Inferior parietal cortex (tissue), 1 donor: ENCODE data around the gene PLA2R1.
"Not testable (repeated sequence)": the region's sequence is repeated elsewhere in the genome, so short reads cannot be mapped to it uniquely, and the experiment has no call there.

Experiments
- DNase-seq: peaks from one replicate; pipeline ENCODE4 v3.0.0-alpha.2; 2016; ENCODE audit errors: extremely low spot score

Gene PLA2R1

GRCh38 chr2:160063879-160064612, 1.6 kb upstream of the PLA2R1 start:
- no peak for DNase-seq

- DNase-seq, result no peak
These were observed 856 bp upstream of the PLA2R1 start for GRCh38 chr2:160063271-160063670.

DNA sequence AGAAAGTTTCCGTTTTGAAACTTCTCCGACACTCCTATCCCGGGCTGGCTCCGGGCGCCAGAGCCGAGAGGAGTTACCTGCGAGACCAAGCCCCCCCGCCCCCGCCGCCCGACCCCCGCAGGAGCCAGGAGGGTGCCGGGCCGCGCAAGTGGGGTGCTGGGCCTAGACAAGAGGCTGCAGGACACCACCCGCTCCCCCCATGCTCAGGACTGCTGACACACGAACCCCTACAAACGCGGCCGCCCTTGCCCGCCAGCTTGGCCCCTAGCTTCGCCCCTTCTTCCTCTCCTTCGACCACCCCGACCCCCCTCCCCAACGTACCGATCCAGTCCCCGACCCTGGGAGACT, 497 bp downstream of the PLA2R1 start:
- DNase-seq, result no peak

DNA sequence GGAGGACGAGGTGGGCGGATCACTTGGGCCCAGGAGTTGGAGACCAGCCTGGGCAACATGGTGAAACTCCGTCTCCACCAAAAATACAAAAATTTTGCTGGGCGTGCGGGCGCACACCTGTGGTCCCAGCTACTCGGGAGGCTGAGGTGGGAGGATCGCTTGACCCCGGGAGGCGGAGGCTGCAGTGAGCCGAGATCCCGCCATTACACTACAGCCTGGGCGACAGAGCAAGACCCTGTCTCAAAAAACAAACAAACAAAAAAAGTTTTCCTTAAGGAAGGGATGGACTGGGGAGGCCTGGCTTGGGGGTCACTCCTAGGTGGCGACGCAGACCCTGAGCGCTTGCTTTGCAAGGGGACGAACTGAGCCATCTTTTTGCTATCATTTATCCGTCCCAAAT, 882 bp downstream of the PLA2R1 start:
- DNase-seq, result no peak

GRCh38 chr2:160060297-160060696, 2.1 kb downstream of the PLA2R1 start:
- DNase-seq, result no peak

DNA sequence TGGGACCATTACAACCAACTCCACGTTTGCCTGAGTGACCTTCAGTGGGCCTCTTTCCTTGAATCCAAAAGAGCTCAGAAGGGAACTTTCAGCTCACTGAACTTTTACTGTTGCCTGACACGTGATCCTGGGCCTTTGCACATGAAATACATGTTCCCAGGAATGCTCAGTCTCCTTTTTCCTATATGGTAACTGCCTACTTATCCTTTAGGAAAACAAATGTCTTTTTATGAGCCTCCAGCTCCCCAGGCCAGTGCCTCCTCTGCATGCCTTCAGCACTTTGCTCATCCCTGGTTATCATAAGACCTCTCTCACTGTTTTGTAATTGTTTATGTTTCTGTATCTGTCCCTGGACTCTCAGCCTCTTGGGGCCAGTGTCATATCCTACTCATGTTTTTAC, 5.1 kb downstream of the PLA2R1 start:
- DNase-seq, result no peak

DNA sequence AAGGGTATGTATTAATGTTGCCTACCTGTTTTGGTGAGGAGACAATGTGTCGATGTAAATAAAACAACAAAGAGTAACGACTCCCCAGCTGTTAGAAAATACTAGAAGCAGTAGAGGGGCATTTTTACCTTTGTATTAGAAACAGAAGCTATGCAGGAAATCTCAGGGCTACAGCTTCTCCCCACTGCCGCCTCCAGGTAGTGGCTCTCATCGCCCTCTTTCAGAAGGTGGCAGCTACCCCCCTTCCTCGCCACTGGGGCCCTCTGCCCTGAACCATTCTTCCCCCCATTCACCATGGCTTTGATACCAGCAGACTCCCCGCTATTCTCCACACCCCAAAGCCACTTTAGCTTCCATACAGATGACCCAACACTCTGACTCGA, 6.7 kb downstream of the PLA2R1 start:
- DNase-seq, result no peak

DNA sequence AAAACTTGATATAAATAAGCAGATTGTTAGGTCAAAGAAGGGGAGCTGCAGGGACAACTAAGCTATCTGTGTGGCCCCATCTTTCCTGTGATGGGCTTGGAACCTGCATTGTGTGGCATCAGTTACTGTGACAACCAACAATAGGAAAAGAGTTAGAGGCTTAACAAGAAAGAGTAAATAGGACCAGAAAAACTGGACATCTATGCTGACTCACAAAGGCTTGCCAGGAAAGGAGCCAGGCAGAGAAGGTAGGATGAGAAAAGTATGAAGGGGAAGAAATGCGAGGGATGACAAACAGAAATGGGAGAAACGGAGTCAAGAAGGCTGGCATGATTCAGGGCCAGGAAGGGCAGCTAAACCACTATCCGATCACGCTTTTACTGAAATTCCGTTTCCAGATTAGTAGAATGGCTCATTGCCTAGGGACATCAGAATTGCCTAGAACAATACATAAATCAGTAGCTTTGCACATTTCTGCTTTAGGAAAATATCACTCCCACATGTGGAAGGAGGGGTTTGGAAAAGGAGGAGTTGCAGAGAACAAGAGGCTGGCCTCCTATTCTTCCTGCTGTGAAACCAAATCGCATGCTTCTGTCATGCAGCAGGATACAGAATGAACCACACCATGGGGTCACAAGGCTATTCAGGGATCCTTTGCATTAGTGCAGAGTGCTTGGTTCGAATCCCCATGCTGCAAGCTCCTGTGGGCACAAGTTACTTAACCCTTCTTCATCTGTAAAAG, 7.3 kb downstream of the PLA2R1 start:
- no peak for DNase-seq

GRCh38 chr2:160053946-160054345, 8.5 kb downstream of the PLA2R1 start:
- DNase-seq, result no peak

GRCh38 chr2:160052531-160052930, 9.9 kb downstream of the PLA2R1 start:
- no peak for DNase-seq

DNA sequence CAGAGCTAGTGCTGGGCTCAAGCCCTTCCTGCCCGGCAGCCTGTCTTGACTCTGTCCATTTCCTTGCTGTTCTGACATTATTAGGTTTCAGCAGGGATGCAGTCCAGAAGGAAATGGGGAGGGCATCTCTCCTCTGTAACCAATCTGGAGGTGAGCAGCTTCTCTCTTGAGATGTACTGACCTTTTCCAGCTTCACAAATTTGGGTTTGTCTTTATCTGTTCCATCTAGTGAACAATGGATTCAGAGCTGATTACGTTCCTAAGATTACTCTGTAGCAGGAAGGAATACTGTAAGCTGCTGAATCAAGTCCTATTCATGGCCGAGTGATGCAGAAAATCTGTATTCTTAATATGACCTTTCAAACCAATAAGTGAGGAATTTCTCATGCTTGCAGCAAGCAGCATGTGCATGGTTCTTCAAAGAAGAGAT, 11.0 kb downstream of the PLA2R1 start:
- no peak for DNase-seq

DNA sequence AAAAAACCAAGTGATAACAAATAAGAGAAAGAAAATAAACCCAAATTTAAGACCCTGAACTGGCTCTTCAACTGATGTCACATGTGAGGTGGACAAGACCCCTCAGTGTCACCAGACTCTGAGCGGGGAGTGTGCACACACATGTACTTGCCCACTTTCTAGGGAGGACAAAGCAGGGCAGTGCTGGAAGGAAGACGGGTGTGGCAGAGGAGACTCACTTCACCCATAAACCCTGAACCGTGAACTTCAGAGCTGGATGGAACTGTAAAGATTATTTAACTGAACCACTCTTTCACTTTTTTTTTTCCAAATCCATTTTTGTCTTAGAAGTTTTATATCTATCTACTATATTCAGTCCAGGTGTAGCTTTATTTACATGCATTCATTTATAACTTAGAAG, 12.3 kb downstream of the PLA2R1 start:
- DNase-seq, result no peak

DNA sequence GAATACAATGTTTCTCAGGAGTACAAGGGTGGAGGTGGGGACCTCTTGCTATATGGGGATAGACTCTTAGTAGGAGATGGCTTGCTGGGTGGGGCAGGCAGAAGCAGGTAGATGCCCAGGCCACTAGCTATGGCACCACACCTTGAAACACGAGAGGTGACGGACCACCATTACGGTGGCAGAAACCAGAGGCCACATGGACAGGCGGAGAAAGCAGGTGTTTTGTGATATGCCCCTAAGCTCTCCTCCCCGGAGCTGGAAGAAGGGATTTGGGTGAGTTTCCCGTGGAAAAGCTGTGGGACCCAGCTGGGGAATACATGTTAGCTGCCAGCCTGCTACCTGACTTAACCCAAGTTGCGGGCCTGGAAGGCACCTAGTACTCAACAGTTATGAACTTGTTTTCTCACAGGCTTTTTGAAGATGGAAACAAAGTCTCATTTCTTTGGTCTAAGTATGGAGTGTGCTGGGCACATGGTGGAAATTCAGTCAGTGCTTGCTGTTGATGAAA, 16.7 kb downstream of the PLA2R1 start:
- DNase-seq, result no peak

DNA sequence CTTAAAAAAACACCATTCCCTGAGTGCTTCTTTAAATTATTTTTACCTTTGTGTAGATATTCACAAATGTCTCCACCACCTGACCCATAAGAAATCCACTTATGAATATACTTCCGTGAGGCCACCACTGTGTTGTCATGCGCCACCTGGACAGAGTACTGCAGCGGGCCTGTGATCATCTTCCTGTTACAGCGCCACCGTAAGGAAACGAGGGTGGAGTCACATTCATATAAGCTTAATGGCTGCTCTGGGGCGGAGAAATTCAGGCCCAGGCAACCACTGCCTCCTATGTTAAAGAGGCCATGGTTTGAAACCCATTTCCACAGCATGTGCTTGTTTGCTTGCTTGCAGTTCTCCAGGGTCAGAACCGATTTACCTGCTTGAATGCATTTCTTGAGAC, 17.7 kb downstream of the PLA2R1 start:
- no peak for DNase-seq

DNA sequence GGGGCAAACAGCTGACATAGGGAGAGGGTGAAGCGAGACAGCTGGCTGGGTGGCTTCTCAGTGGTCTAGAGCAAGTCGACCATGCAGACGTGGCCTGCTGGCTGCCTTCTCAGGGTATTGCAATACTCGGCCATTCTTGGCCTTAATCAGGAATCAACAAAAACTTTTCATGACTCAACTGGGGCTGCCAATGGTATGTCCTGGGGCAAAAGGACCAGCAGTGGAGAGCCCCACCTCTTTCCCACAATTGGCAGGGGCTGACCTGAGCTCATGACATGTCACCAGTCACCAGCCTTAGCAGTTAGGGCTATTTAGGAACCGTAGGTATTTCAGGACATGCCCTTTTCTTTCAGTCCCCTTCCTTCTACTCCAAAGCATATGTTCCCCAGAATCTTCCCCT, 19.1 kb downstream of the PLA2R1 start:
- no peak for DNase-seq

DNA sequence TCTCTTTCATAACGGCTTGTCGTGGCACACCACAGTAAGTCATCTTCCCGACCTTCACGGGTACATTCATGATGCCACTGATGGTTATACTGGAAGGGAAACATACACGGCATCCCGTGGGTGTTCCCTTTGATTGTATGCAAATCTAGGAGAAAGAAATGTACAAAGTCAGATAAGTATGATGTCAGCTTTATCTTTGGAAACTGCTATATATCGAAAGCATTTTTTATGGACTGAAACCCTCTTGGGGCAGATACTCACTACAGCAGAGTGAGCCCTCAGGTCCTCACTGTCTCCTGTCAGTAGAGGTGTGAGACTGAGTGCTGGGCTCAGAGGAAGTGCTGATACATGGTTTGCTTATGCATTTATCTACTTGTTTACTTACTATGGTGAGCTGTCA, 20.4 kb downstream of the PLA2R1 start:
- DNase-seq, result no peak

GRCh38 chr2:160041091-160041490, 21.3 kb downstream of the PLA2R1 start:
- DNase-seq, result no peak

DNA sequence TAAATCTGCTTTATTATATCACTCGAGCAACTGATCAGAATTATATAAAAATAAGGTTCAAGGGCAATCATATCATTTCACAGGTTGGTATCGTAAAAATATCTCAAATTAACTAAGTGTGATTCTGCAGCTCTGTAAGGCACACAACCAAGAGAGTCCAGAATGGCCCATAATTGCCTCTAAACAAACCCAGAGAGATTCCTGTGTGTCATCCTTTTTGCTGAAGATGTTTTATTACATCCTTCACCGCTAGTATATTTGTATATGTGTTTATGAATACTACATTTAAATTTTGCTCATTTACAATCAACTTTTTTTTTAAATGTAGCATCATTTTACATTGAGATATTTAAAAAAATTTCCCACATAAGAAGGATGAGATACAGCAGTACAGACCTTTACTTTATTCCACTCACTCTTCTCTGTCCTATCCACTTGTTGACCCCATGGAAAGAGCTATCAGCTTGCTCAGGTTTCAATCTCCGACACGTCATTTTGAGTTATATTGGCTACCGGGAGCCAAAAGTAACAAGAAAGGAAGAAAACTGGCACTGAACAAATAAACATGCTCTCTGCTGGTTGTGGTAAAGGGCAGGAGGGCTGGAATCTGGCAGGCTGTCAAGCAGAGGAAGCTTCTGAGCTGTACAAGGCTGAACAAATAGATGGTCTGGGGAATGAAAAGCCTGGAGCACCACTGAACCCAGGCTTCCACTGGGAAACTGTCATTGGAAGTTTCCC, 23.1 kb downstream of the PLA2R1 start:
- DNase-seq, result no peak

DNA sequence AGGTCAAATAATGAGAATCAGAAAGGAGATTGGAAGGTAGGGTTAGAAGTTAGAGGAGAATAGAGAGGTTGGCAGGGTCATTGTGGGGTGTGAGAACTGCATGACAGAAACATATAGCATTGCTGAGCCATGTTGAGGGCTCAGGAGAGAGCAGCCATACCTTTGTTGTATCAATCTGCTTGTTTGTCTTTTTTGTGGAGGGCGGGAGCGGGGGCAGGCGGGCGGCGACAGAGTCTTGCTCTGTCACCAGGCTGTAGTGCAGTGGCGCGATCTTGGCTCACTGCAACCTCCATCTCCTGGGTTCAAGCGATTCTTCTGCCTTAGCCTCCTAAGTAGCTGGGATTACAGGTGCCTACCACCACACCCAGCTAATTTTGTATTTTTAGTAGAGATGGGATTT, 23.8 kb downstream of the PLA2R1 start:
- not testable (repeated sequence) for DNase-seq

DNA sequence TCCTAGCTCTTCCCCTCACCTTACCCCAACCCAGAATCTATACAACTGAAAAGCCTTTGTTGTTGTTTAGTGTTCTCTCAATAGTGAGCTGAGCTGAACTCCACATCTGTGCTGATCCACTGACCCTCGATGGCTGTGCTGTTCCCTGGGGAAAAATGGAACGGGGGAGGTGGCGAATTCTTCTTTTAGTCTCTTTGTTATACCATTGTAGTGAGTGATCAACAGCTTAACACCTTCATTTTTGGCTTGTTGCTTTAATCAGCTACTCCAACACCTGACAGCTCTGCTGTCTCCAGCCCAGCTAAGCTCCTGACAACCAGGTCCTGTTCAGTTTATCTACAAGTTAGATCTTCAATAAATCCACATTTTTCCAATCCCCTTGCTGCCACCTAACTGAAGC, 25.7 kb downstream of the PLA2R1 start:
- no peak for DNase-seq

DNA sequence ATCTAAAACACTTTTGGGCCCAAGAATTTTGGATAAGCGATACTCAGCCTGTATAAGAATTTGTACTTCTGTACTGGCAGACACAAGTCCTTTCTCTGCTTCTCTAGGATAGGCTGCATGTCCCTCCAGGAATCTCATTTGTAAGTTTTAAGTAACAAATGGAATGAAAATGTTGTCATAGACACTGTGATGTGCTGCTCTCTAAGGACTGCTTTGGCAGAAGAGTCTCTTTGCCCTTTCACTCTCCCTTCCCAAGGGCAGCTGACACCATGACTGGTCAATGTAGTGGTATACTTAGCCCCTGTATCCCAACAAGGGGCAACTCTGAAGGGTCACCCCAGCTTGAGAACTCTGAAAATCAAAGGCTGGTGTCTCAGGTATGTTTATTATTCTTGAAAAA, 27.3 kb downstream of the PLA2R1 start:
- no peak for DNase-seq

- no peak for DNase-seq
These were observed 28.0 kb downstream of the PLA2R1 start for GRCh38 chr2:160034396-160034795.
